Neuronal stem cell (in vitro differentiated cells): ENCODE measurements around the gene RTL10.

Source experiments
- DNase-seq: peaks from one replicate; pipeline ENCODE4 v3.0.0-alpha.2; 2013; ENCODE audit warnings: low spot score
- H2AFZ ChIP-seq: one replicate; pipeline ENCODE4 v1.6.1; 2013; ENCODE audit warnings: mild to moderate bottlenecking, low read length, inconsistent platforms
- H2AK5ac ChIP-seq: 2 replicates; pipeline ENCODE4 v1.6.1; 2013; ENCODE audit warnings: low read depth, mild to moderate bottlenecking, inconsistent platforms, low read length, moderate library complexity, mixed read lengths
- H2BK120ac ChIP-seq: 2 replicates; pipeline ENCODE4 v1.6.1; 2013; ENCODE audit warnings: low read depth, mild to moderate bottlenecking, inconsistent platforms, low read length, moderate library complexity, mixed read lengths
- H2BK12ac ChIP-seq: one replicate; pipeline ENCODE4 v1.6.1; 2013; ENCODE audit warnings: low read length, inconsistent platforms
- H2BK15ac ChIP-seq: 2 replicates; pipeline ENCODE4 v1.6.1; 2013; ENCODE audit warnings: mild to moderate bottlenecking, low read length, inconsistent platforms, mixed read lengths
- H2BK5ac ChIP-seq: one replicate; pipeline ENCODE4 v1.6.1; 2013; ENCODE audit warnings: inconsistent platforms, mild to moderate bottlenecking, low read length, moderate library complexity
- H3K14ac ChIP-seq: one replicate; pipeline ENCODE4 v1.6.1; 2013; ENCODE audit warnings: low read length, inconsistent platforms
- H3K18ac ChIP-seq: 2 replicates; pipeline ENCODE4 v1.6.1; 2013; ENCODE audit warnings: low read length, inconsistent platforms
- H3K23ac ChIP-seq: 2 replicates; pipeline ENCODE4 v1.6.1; 2013; ENCODE audit warnings: low read depth, mild to moderate bottlenecking, mixed read lengths, low read length, inconsistent platforms; ENCODE audit not compliant: poor library complexity
- H3K27ac ChIP-seq: replicated peaks from 3 replicates; pipeline ENCODE4 v1.5.1; 2013; ENCODE audit warnings: low read length, inconsistent platforms
- H3K27me3 ChIP-seq, 3 experiments: 2 replicates each; pipeline ENCODE4 v1.6.1; 2013; ENCODE audit warnings: low read length in 3 of 3, mild to moderate bottlenecking in 2 of 3, inconsistent platforms in 1 of 3, low read depth in 1 of 3, mixed read lengths in 1 of 3, moderate library complexity in 1 of 3; ENCODE audit not compliant: control insufficient read depth in 3 of 3, insufficient read depth in 3 of 3
- H3K36me3 ChIP-seq, 2 donors: replicated peaks in 1 of 2; 2 replicates each; pipeline ENCODE4 v1.6.1; 2013; ENCODE audit warnings: low read length in 2 of 2; ENCODE audit not compliant: control insufficient read depth in 2 of 2, insufficient read depth in 2 of 2
- H3K4ac ChIP-seq: 2 replicates; pipeline ENCODE4 v1.6.1; 2013; ENCODE audit warnings: inconsistent platforms, mild to moderate bottlenecking, low read length, moderate library complexity
- H3K4me1 ChIP-seq, 2 donors: 1 replicate in 1 of 2; 2 replicates in 1 of 2; pipeline ENCODE4 v1.6.1; 2013; ENCODE audit warnings: low read length in 2 of 2, low read depth in 1 of 2; ENCODE audit not compliant: control insufficient read depth in 2 of 2, insufficient read depth in 1 of 2
- H3K4me2 ChIP-seq: one replicate; pipeline ENCODE4 v1.6.1; 2013; ENCODE audit warnings: mild to moderate bottlenecking, low read length, inconsistent platforms; ENCODE audit not compliant: insufficient read depth, poor library complexity, severe bottlenecking
- H3K4me3 ChIP-seq, 2 donors: 2 replicates each; pipeline ENCODE4 v1.5.1; 2013; ENCODE audit warnings: low read length in 2 of 2, mild to moderate bottlenecking in 2 of 2, inconsistent platforms in 1 of 2, moderate library complexity in 1 of 2
- H3K79me1 ChIP-seq: one replicate; pipeline ENCODE4 v1.6.1; 2013; ENCODE audit warnings: low read depth, mild to moderate bottlenecking, inconsistent platforms, low read length, moderate library complexity
- H3K9ac ChIP-seq: one replicate; pipeline ENCODE4 v1.6.1; 2013; ENCODE audit warnings: mild to moderate bottlenecking, low read depth, low read length, inconsistent platforms; ENCODE audit not compliant: poor library complexity
- H3K9me3 ChIP-seq, 2 donors: replicated peaks in 1 of 2; 2 replicates each; pipeline versions ENCODE3 to v1.6.1; 2013; ENCODE audit warnings: low read length in 2 of 2, mild to moderate bottlenecking in 2 of 2, inconsistent platforms in 1 of 2, low read depth in 1 of 2, mixed read lengths in 1 of 2, moderate library complexity in 1 of 2; ENCODE audit not compliant: control insufficient read depth in 2 of 2, insufficient read depth in 1 of 2
- H4K8ac ChIP-seq: one replicate; pipeline ENCODE4 v1.6.1; 2013; ENCODE audit warnings: low read depth, mild to moderate bottlenecking, inconsistent platforms, low read length, moderate library complexity
- H4K91ac ChIP-seq: one replicate; pipeline ENCODE4 v1.6.1; 2013; ENCODE audit warnings: low read length, low read depth, mild to moderate bottlenecking, inconsistent platforms; ENCODE audit not compliant: poor library complexity
- WGBS, 2 donors: extraction: QIAGEN DNeasy Blood & Tissue Kit; methylation state at CpG; one replicate each; pipeline ENCODE4 v1.1.7; 2013; ENCODE audit warnings: missing lambda C conversion rate in 2 of 2, mixed read lengths in 1 of 2; ENCODE audit not compliant: insufficient read length in 2 of 2, insufficient replicate concordance in 1 of 2; ENCODE audit errors: extremely low coverage in 2 of 2; 5-methylcytosine and 5-hydroxymethylcytosine counted together

The RTL10 gene

DNA sequence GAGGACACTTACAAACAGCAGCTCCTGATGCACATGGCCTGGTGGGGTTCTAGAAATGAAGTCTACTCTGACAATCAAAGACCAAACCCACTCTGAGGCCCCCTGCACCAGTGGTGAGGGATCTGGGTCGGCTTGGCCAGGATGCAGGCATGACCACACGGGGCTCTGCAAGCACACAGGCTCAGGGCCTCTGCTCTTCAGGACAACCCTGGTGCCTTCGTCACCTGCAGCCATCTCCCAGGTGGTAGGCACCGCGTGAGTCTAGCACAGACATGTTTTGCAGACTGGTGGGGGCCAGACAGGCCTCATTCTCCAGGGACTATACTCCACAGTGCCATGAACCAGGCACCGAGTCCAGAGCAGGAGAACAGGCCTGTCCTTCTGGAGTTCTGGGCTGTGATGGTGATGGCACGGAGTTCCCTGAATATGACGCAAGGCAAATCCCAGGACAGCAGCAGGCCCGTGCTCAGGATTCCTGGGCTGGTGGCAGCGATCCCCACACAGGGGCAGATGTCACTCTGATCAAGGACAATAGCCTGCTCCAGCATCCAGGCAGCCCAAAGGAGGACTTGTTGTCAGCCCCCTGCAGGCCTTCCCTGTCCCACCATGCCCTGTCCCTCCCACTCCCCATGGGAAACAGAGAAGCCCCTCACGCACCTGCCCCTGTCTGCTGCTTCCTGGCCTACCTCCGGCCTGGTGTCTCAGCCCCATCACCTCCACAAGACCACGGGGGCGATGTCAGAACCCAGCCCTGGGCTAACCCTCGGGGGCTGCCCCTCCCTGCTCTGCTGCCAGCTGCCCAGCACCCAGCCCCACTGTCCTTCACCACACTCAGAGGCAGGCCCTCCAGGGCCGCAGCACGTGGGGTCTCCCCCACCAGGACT is 36.1 kb downstream of the RTL10 start:
- Histone ChIP-seq H3K4me1 (peaks cover 0 to 5% of the 10 kb centered on the region in 2 donors), H4K8ac (no peak overlapping the region), H4K91ac (no peak overlapping the region), H3K14ac (peak overlapping the region; percentile 3), H3K27me3 (no peaks in the 10 kb centered on the region), H2AFZ (no peak overlapping the region), H2AK5ac (peak overlapping the region; percentile 17), H3K4me2 (no peak overlapping the region), H3K4me3 (no peak overlapping the region), H3K9me3 (no peaks in the 10 kb centered on the region), H2BK12ac (no peak overlapping the region), H3K4ac (no peak overlapping the region), H3K9ac (peak overlapping the region; percentile 53), H3K36me3 (peaks cover 0 to under 1% of the 10 kb centered on the region in 2 donors), H2BK5ac (no peak overlapping the region), H3K79me1 (peaks cover 10% of the 10 kb centered on the region), H3K18ac (peak overlapping the region; percentile 35), H3K23ac (peak overlapping the region; percentile 75), H2BK120ac (no peak overlapping the region), H3K27ac (no peak overlapping the region), H2BK15ac (no peak overlapping the region)
- no peak for DNase-seq
- no CpG with 5 or more reads among the region's 17 CpGs for WGBS, 2 donors

DNA sequence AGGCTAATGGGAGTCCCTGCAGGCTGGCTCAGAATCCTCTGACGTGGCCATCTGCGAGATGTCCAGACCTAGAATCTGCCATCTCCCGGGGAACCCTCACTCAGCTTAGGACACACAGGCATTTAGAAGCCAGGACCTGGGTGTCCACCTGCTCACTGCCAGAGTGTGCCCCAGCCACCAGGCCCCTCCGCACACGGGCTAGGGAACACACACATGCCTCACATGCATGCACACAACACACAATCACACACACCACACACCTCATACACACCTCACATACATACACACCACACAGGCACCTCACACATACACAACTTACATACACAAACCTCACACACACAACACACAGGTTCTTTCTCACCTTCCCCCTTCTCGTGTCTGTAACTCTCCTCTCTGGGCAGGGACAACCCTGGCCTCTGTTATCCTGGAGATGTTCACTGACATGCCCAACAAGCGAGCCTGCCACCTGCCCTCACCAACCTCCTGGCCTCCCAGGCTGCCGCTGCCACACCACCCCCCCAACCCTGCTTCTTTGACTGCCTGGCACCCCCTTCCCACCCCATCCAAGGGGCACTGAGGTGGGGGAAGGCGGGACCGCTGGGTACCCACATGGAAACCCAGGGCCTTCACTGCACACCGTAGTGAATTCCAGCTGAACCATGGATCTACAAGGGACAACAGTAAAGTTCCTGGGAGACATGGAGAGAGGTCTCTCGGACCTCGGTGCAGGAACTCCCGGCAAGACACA is 38.1 kb downstream of the RTL10 start:
- DNase-seq: no peak
- peak overlapping the region; percentile 45 for H3K23ac ChIP-seq
- WGBS, 2 donors: 100% methylated on average over 1 of the region's 14 CpGs; no CpG with 5 or more reads in 1 of the 2 donors
- peaks cover 0 to 3% of the 10 kb centered on the region in 2 donors for H3K4me1 ChIP-seq
- no peak overlapping the region for H2AFZ ChIP-seq
- H3K14ac ChIP-seq: no peak overlapping the region
- H3K9me3 ChIP-seq: no peaks in the 10 kb centered on the region
- H3K27me3 ChIP-seq: no peaks in the 10 kb centered on the region
- no peak overlapping the region for H4K8ac ChIP-seq
- H3K4ac ChIP-seq: no peak overlapping the region
- no peak overlapping the region for H3K9ac ChIP-seq
- no peak overlapping the region for H2BK12ac ChIP-seq
- no peak overlapping the region for H2BK15ac ChIP-seq
- peak overlapping the region; percentile 38 for H4K91ac ChIP-seq
- peaks cover 8% of the 10 kb centered on the region for H3K79me1 ChIP-seq
- H3K4me3 ChIP-seq: peak overlapping the region in 1 of 2 donors; percentile 64
- no peak overlapping the region for H3K27ac ChIP-seq
- H3K4me2 ChIP-seq: no peak overlapping the region
- no peak overlapping the region for H2AK5ac ChIP-seq
- no peak overlapping the region for H2BK5ac ChIP-seq
- H3K18ac ChIP-seq: no peak overlapping the region
- no peak overlapping the region for H2BK120ac ChIP-seq
- peaks cover 0 to 4% of the 10 kb centered on the region in 2 donors for H3K36me3 ChIP-seq

DNA sequence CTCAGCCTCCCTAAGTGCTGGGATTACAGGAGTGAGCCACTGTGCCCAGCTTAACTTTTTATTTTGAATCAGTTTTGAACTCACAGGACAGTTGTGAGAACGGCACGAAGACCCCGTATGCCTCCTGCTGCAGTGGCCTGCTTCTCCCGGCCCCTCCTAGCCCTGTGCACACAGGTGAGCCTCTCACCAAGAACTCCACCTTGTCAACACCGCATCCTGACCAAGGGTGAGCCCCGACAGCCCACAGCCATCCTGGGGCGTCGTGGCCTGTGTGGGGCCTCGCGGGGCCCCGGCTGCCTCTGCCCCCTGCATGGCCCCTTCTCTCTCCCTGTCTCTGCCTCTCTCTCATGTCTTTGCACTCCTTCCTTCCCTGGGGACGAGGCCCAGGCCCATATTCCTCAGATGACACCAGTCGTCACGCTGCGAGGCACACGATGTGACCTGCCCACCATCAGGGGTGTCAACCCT is 38.8 kb downstream of the RTL10 start:
- whole genome bisulfite sequencing, 2 donors: no CpG with 5 or more reads among the region's 16 CpGs

More for the DNA sequence above, 38.8 kb downstream of the RTL10 start:
- Histone ChIP-seq H2BK120ac (no peak overlapping the region), H3K79me1 (peaks cover 4% of the 10 kb centered on the region), H3K36me3 (peaks cover 0 to 4% of the 10 kb centered on the region in 2 donors), H3K23ac (peak overlapping the region; percentile 37), H3K9me3 (no peaks in the 10 kb centered on the region), H3K27ac (no peak overlapping the region), H2AFZ (no peak overlapping the region), H3K4me3 (no peak overlapping the region), H3K4me2 (no peak overlapping the region), H2BK12ac (no peak overlapping the region), H3K4ac (no peak overlapping the region), H3K14ac (no peak overlapping the region), H2AK5ac (no peak overlapping the region), H2BK5ac (no peak overlapping the region), H3K4me1 (peaks cover 0 to 3% of the 10 kb centered on the region in 2 donors), H4K91ac (no peak overlapping the region), H3K9ac (no peak overlapping the region), H3K18ac (no peak overlapping the region), H4K8ac (no peak overlapping the region), H2BK15ac (no peak overlapping the region), H3K27me3 (no peaks in the 10 kb centered on the region)
- no peak for DNase-seq
